GM18951 (cell line): ENCODE data around the gene INPP5A.

ENCODE experiments used
- POLR2A ChIP-seq: IDR thresholded peaks from 4 replicates; pipeline ENCODE4 v1.6.1; 2011; ENCODE audit warnings: mild to moderate bottlenecking; ENCODE audit not compliant: insufficient read length, insufficient read depth; ENCODE audit errors: extremely low read depth
- in situ Hi-C: fragments of 300-500 bp; cut with MboI; formaldehyde crosslinking; loops from one replicate; pipeline ENCODE4 v1.12.0; 2022; ENCODE audit warnings: low sequenced_read_pairs, mixed read lengths, inconsistent platforms; ENCODE audit not compliant: unreplicated experiment

INPP5A gene

GRCh38 chr10:132599732-132600131, 62.1 kb downstream of the INPP5A start:
- TF ChIP-seq POLR2A, result no peak
- in situ Hi-C loops, result no loop called here

DNA sequence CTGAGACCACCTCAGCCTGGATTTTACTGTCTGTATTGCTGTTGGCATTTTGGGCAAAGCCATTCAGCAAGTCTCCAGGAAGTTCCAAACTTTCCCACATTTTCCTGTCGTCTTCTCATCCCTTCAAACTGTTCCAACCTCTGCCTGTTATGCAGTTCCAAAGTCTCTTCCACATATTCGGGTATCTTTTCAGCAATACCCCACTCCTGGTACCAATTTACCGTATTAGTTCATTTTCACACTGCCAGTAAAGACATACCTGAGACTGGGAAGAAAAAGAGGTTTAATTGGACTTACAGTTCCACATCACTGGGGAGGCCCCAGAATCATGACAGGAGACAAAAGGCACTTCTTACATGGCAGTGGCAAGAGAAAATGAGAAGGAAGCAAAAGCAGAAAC, 62.8 kb downstream of the INPP5A start:
- in situ Hi-C loops, result no loop called here
- TF ChIP-seq POLR2A, result no peak

GRCh38 chr10:132601567-132601966, 64.0 kb downstream of the INPP5A start:
- no peak for TF ChIP-seq POLR2A
- in situ Hi-C loops, result no loop called here

- no peak for TF ChIP-seq POLR2A
- in situ Hi-C loops, result no loop called here
Measured at GRCh38 chr10:132602614-132603013, 65.0 kb downstream of the INPP5A start.

- no peak for TF ChIP-seq POLR2A
- in situ Hi-C loops, result no loop called here
Measured at GRCh38 chr10:132603851-132604533, 66.4 kb downstream of the INPP5A start.

- no peak for TF ChIP-seq POLR2A
- in situ Hi-C loops, result no loop called here
Measured at GRCh38 chr10:132604686-132605085, 67.1 kb downstream of the INPP5A start.

- TF ChIP-seq POLR2A, result no peak
- in situ Hi-C loops, result no loop called here
Measured at GRCh38 chr10:132605390-132605789, 67.8 kb downstream of the INPP5A start.

DNA sequence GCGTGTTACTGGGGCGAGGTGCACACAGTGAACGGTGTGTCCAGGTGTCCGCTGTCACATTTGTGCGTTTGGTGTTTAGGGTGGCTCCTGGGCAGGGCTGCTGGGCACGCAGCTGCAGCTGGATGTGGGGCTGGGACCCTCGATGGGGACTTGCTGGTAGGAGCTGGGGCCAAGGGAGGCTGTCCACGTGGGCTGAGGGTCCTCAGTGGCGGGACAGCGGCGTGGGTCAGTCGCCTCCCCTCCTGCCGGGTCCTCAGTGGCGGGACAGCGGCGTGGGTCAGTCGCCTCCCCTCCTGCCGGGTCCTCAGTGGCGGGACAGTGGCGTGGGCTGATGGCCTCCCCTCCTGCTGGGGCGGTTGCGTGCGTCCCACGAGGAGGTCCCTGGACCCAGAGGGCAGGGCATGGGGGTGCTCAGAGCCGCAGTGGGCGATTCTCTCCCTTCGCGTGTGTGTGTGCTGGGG, 68.5 kb downstream of the INPP5A start:
- in situ Hi-C loops, result no loop called here

GRCh38 chr10:132606536-132607316, 69.1 kb downstream of the INPP5A start:
- TF ChIP-seq POLR2A, result no peak
- in situ Hi-C loops, result no loop called here

More for the DNA sequence above, 68.5 kb downstream of the INPP5A start:
- TF ChIP-seq POLR2A, result no peak

DNA sequence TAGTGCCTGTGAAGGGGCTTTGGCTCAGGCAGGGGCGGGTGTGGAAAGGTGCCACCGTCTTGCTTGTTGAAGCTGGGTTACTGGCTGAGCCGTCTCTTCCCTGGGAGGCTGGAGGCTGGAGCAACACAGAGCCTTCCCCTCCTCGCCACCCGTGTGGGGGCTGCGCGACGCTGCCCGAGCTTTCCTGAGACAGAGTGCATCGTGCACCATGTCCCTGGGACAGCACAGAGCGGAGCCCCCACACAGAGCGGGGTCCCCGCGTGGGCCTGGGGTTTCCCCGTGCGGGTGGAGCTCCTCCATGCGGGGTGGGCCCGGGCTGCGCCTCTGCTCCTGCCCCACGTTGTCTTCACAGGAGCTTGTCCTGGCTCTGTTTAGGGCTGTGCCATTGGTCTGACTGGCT, 69.9 kb downstream of the INPP5A start:
- no peak for TF ChIP-seq POLR2A
- in situ Hi-C loops, result no loop called here

DNA sequence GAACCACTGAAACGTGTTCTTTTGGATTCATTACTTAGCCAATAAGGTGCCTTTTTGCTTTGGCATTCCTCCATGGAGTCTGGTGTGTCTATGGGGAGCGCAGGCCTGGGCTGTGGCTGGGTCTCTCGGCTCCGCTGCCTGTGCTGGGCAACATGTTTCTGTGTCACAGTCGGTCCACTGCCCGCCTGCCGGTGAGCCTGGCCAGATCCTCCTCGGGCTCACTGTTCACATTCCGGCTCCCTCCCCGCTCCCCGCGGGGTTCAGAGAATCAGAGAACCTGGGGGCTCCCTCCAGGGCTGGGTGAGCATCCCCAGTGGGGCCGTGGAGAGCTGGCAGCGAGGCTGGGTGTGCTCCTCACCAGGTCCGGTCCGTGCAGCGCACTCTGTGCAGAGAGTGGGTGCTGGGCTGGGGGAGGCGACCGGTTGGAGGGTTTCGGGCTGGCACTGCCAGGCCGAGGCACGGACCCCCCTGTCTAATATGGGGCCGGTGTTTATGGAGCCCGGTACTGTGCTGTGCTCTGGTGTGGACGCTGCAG, 70.4 kb downstream of the INPP5A start:
- in situ Hi-C loops, result no loop called here
- no peak for TF ChIP-seq POLR2A

DNA sequence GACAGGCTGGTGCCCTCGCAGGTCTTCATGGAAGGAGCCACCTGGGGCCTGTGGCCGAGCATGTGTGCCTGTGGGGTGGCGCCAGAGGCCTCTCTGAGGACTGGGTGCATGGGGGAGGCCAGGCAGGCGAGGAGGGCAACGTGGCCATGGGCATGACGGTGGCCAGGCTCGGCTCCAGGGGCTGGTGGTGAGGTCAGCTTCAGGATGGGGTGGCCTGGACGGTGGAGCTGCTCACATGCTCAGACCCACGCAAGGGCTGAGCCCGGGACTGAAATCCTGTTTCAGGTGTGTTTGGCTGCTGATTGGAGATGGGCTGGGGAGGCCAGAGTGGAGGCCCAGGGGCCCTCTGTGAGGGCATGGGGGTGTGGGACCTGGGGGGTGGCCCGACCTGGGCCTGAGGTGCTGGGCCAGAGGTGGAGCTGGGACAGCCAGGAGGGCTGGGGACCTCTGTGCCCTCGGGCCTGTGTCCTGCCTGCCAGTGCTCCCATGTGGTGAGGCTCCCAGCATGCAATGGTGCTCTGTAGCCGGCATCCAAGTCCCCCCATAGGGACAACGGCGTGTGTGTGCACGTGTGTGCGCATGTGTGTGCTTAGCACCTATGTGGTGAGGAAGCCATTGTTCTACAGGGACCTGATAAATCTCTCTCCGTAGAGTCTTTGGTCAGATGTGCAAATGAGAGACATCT, 71.1 kb downstream of the INPP5A start:
- no peak for TF ChIP-seq POLR2A
- in situ Hi-C loops, result no loop called here

GRCh38 chr10:132609211-132609610, 71.6 kb downstream of the INPP5A start:
- in situ Hi-C loops, result no loop called here
- TF ChIP-seq POLR2A, result no peak
